Panc1 (cell line): ENCODE results near the gene NELFCD. TPM values are rescaled to one million over a fixed set of nuclear protein-coding genes. Genes with fewer than 3 reads are reported as not detected.

Source experiments
- ATAC-seq: fragments of 200-7000 bp; cut with Tn5 transposase; 2 replicates; pipeline ENCODE4 v1.9.1; 2020; ENCODE audit warnings: mild to moderate bottlenecking, moderate library complexity
- BruUV-seq: library from RNA; stranded (reverse); fragments of 400-500 nt; replicated peaks from 2 replicates; lab custom pipeline; 2021; lab: Mats Ljungman, UMichigan
- CTCF ChIA-PET: fragments of 300-600 bp; sonication (Branson Sonifier 250); formaldehyde crosslinking; loops from one replicate; lab custom pipeline; 2022; ENCODE audit warnings: antibody characterized with exemption; lab: Charles Lee
- POLR2A ChIA-PET: fragments of 300-600 bp; sonication (Branson Sonifier 250); formaldehyde crosslinking; loops from one replicate; lab custom pipeline; 2022; ENCODE audit warnings: antibody characterized with exemption; lab: Charles Lee
- DNase-seq: peaks from one replicate; pipeline ENCODE4 v3.0.0-alpha.2; 2010; ENCODE audit warnings: low read depth, low spot score
- H3K27ac ChIP-seq: 2 replicates; pipeline ENCODE4 v1.5.1; 2011; ENCODE audit warnings: mild to moderate bottlenecking, low read length, inconsistent platforms
- H3K27me3 ChIP-seq: fragments of 200-500 bp; sonication (Bioruptor generic); 2 replicates; pipeline ENCODE4 v1.6.0; 2014; ENCODE audit warnings: low read length, inconsistent platforms; ENCODE audit not compliant: control insufficient read depth, insufficient read depth
- H3K36me3 ChIP-seq: fragments of 200-500 bp; sonication (Bioruptor generic); 2 replicates; pipeline ENCODE4 v1.5.1; 2014; ENCODE audit warnings: inconsistent platforms, mild to moderate bottlenecking, low read length, moderate library complexity; ENCODE audit not compliant: control insufficient read depth, insufficient read depth
- H3K4me1 ChIP-seq: 2 replicates; pipeline ENCODE4 v1.5.1; 2011; ENCODE audit warnings: inconsistent platforms, mild to moderate bottlenecking, low read length, moderate library complexity; ENCODE audit not compliant: control insufficient read depth, insufficient read depth
- H3K4me3 ChIP-seq, 2 experiments: 2 replicates each; pipeline ENCODE4 v1.5.1; 2011 to 2012; ENCODE audit warnings: low read depth in 2 of 2, low read length in 2 of 2, mild to moderate bottlenecking in 2 of 2, inconsistent platforms in 1 of 2, moderate library complexity in 1 of 2
- H3K9me3 ChIP-seq: fragments of 200-500 bp; sonication (Bioruptor generic); 2 replicates; pipeline ENCODE4 v1.5.1; 2014; ENCODE audit warnings: low read depth, mild to moderate bottlenecking, inconsistent platforms, low read length, moderate library complexity; ENCODE audit not compliant: control insufficient read depth, insufficient read depth
- CTCF ChIP-seq: fragments of 450-650 bp; IDR thresholded peaks from 2 replicates; pipeline ENCODE4 v1.5.1; 2017; ENCODE audit warnings: mild to moderate bottlenecking
- POLR2AphosphoS5 ChIP-seq: IDR thresholded peaks from 2 replicates; pipeline ENCODE4 v1.6.1; 2012; ENCODE audit warnings: mild to moderate bottlenecking, low read depth, low read length, moderate library complexity
- REST ChIP-seq, 2 experiments: IDR thresholded peaks; 2 replicates each; pipeline ENCODE4 v1.6.1; 2011 to 2012; ENCODE audit warnings: low read depth in 2 of 2, control low read depth in 1 of 2, low read length in 1 of 2, mild to moderate bottlenecking in 1 of 2, moderate library complexity in 1 of 2; ENCODE audit not compliant: insufficient read depth in 1 of 2
- SIN3A ChIP-seq: IDR thresholded peaks from 2 replicates; pipeline ENCODE4 v1.6.1; 2012; ENCODE audit warnings: low read depth, mild to moderate bottlenecking, low read length, moderate library complexity, borderline replicate concordance; ENCODE audit not compliant: insufficient read depth
- TCF7L2 ChIP-seq: IDR thresholded peaks from 2 replicates; pipeline ENCODE4 v1.6.1; 2011; ENCODE audit warnings: mild to moderate bottlenecking, low read depth, low read length, inconsistent platforms
- in situ Hi-C: cut with HindIII; loops from 2 replicates; pipeline ENCODE4 v1.10.0; 2016; ENCODE audit warnings: low sequenced_read_pairs, low pct_unique_long_range_greater_than_20kb
- intact Hi-C: fragments of 100-400 bp; cut with micrococcal nuclease; formaldehyde crosslinking; loops from one replicate; pipeline ENCODE4 v1.10.0; 2022; ENCODE audit not compliant: unreplicated experiment
- total RNA-seq: library from RNA; stranded (reverse); gene quantifications from one replicate; pipeline ENCODE4 v1.2.1, GENCODE V29; 2021; ENCODE audit not compliant: unreplicated experiment

Gene NELFCD
- total RNA-seq, 1 experiment from 2014 or later, result 108 TPM

- in situ Hi-C loops, result no loop called here
- TF ChIP-seq POLR2AphosphoS5 (no peak), TCF7L2 (no peak), REST (IDR thresholded peaks at IDR 0.05; ENCODE audit: insufficient read depth in 1 of 2, low read depth in 2 of 2, low read length in 1 of 2) (no peak), CTCF (no peak), SIN3A (no peak)
- H3K27ac ChIP-seq, result no peak overlapping the region
- no peaks in the 10 kb centered on the region for H3K27me3 ChIP-seq
- intact Hi-C loops, result no loop called here
- peaks cover 16% of the 10 kb centered on the region for H3K4me1 ChIP-seq
- ChIA-PET POLR2A (interaction anchor here (1.0 kb wide), 1 partner anchor 9 kb away, joined by 10 read pairs; no protein-coding TSS in a partner anchor), CTCF (interaction anchor here (0.5 kb wide), 1 partner anchor 46 kb away, joined by 7 read pairs; no protein-coding TSS in a partner anchor)
- DNase-seq (no peak), ATAC-seq (no peak)
- no peaks in the 10 kb centered on the region for H3K36me3 ChIP-seq
- H3K9me3 ChIP-seq, result no peaks in the 10 kb centered on the region
- BruUV-seq, result no TSS peak
- H3K4me3 ChIP-seq, result no peak overlapping the region
Observed at GRCh38 chr20:59008715-59009336, 27.8 kb downstream of the NELFCD start.

GRCh38 chr20:59010321-59010994, 29.4 kb downstream of the NELFCD start:
- POLR2A ChIA-PET, result no interaction called here
- TF ChIP-seq SIN3A, result no peak
- no peak for TF ChIP-seq CTCF
- no peak for TF ChIP-seq TCF7L2
- no peak for TF ChIP-seq POLR2AphosphoS5
- TF ChIP-seq REST (IDR thresholded peaks at IDR 0.05; ENCODE audit: insufficient read depth in 1 of 2, low read depth in 2 of 2, low read length in 1 of 2), result no peak
- no peaks in the 10 kb centered on the region for H3K9me3 ChIP-seq
- H3K4me3 ChIP-seq, result no peak overlapping the region
- in situ Hi-C loops, result no loop called here
- H3K27ac ChIP-seq, result no peak overlapping the region
- CTCF ChIA-PET, result no interaction called here
- no peaks in the 10 kb centered on the region for H3K36me3 ChIP-seq
- intact Hi-C loops, result no loop called here
- peaks cover 11% of the 10 kb centered on the region for H3K4me1 ChIP-seq
- no TSS peak for BruUV-seq
- DNase-seq (no peak), ATAC-seq (no peak)
- H3K27me3 ChIP-seq, result no peaks in the 10 kb centered on the region
